T-helper 1 cell (primary cell): ENCODE results near the gene IMMP1L.

Experiments used
- DNase-seq, 5 donors: peaks; one replicate each; pipeline ENCODE4 v3.0.0-alpha.2; 2012 to 2020

IMMP1L gene

DNA sequence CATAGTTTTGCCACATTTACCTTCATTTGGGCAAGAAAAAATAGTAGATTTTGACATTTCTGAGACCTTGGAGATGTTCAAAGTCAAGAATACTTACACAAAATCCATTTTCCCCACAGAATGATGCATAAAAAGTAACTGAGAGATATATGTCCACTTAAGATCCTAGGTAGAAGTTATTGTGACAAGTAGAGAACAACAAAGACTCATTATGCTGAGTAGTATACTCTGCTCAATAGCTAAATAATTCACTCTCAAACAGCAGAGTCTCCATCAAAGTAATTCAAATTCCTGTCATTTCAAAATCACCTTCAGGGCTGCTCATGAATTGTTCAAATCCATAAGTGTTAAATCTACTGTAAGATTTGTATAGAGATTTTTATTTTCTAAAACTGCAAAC, 35.3 kb downstream of the IMMP1L start:
- DNase-seq = no peak

DNA sequence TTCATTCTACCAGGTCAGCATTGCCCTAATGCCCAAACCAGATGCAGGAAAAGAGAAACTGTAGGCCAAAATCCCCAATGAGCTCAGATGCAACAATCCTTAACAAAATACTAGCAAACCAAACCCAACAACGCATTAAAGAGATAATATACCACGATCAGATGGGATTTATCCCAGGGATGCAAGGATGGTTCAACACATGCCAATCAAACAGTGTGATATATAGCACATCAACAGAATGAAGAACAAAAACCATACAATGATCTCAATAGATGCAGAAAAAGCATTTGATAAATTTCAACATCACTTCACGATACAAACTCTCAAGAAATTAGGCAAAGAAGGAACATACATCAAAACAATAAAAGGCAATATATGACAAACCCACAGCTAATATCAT, 45.0 kb downstream of the IMMP1L start:
- no peak for DNase-seq

DNA sequence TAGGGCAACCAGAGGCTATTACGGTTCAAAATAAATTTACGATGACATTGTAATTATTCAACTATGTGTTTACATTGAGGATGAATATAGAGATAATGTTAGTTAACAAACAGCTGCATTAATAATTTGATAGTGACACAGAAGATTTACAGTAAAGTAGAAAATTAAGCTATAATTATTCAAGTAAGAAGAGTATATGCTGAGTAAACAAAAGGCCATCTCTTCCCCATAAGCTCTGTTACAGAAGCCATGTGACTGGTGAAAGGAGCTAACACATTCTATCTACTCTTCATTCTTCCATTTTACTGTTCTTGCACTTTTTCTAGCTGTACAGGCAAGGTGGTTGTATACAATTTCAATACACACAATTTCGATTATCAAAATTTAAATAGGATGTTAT, 54.2 kb downstream of the IMMP1L start:
- DNase-seq = no peak

DNA sequence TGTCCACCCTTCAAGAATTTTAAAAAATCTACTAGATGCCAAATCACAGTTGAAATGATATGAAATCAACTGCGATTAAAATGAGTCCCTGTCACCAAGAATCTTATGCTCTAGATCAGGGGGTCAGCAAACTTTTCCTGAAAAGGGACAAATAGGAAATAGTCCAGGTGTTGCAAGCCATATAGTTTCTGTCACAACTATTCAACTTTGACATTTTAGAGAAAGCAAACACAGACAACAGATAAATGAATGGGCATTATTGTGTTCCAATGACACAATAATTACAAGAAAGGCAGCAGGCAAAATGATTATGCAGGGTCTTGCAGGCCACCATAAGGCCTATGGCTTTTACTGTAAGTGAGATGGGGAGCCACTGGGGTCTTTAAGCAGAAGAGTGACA, 58.6 kb downstream of the IMMP1L start:
- DNase-seq = no peak

DNA sequence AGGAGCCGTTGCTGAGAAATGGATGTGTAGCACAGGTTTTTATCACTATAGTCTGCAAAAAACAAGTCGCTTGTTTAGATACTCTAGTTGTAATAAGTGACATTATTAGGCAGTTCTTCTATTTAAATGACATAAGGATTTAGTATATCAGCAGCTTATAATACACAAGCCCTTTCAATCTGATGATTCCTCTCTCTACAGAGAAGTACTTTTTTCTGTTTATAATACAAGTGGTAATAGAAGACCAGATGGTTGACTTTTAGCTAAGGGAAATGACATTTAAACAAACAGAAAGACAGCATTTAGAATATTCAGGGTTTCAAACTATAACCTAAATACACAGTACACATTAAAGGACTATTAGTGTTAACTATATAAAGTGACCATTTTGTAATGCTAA, 60.4 kb downstream of the IMMP1L start:
- no peak for DNase-seq

DNA sequence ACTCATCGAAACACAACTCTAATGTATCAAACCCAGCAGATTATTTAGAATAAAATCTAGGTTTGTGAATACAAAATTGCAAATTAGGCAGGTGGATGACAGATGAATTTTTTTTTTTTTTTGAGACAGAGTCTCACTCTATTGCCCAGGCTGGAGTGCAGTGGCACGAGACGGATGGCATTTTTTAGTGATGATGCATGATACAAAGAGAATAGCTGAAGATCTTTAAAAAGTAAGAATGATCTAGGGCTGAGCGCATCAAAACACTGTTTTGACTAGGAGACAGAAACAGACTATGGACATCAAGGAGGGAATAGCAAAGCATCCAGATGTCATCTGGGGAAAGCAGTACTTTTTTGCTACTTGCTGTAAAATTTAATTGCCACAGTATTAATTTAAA, 63.8 kb downstream of the IMMP1L start:
- no peak for DNase-seq

DNA sequence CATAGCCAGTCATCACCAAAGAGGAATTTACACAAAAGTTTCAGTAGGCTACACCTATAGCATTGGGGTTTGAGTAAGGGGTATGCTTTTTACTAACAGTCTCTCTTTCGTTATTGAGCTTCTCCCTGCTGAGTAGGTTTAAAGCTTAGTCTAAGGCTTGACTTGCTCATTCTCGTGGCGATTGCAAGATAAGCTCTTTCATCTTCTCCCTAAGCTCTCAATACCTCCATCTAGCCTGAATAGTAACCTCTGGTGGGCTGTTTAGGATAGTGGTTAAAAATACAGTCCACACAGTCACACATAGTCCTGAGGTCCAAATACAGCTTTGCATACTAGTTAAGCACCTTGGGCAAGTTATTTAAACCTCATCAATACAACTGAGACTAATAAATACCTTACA, 65.6 kb downstream of the IMMP1L start:
- DNase-seq = no peak

DNA sequence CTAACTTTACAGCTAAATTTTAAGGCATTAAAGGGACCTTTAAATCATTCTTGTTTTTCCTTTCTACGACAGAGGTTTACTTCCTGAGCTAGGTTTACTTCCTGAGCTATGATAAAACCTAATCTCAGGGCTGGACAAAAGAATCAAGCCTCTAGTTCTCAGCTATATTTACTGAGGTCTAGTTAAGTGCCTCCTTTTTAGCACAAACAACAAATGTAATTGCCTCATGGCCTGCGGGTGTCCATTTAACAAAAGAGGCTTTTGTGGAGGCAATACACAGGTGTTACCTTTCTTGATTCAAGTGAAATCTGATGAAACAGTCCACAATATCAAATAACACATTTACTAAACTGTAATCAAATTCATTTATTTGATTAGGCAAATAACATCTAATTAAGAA, 67.3 kb downstream of the IMMP1L start:
- no peak for DNase-seq

DNA sequence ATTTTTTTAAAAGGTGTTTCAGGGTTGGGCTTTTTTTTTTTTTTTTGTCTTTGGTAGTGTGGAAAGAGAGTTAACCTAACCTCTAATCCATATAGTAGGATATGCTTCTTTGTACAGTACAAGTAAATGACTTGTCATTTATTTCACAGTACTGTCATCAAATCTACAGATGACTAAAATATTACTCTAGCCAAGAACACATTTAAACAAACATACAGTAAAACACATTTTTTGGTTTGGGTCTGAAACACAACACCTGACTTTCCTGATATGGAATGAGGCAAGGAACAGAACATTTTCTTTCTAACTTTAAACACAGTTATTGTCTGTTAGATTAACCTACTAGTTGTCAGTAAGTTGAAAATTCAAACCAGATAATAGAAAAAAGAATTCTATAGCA, 68.1 kb downstream of the IMMP1L start:
- DNase-seq = no peak

DNA sequence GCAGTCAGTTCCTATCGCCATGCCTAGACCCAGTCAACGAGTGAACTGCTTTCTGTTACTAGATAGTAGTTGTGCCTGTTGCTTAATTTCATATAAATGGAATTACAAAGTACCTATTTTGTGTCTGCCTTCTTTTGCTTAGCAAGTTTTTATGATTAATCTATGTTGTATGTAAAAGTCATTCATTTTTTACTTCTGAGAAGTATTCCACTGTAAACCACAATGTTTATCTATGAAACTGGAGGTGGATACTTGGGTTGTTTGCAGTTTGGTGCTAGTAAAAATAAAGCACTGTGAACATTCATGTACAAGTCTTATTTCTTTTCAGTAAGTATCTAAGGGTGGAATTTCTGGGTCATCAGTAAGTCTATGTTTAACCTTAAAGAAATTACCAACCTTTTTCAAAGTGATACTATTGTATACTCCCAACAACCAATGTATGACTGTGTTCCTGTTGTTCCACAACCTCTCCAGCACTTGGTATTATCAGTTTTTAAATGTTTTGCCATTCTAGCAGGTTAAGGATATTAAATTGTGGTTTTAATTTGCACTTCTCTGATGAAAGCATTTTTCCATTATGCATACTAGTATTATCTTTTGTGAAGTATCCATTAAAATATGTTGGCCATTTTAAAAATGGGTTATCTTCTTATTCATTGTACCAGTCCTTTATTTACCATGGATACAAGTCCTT, 71.5 kb downstream of the IMMP1L start:
- no peak for DNase-seq

DNA sequence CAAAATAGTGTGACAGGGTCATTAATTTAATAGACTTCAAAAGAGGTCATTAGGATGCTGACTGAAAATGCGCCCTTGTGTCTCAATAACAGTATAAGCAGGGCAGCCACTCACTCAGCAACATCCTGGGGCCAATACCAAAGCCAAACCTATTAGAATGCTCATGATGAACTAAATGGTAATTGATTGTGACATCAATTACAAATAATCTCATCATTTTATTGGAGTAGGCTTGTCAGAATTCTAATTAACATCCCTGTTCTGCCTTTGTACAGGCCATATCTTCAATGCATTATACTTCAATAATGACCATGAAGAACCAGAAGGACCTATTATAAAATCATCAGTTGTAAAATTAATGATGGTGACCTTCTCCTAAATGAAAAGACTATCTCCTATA, 75.6 kb downstream of the IMMP1L start:
- DNase-seq = no peak

DNA sequence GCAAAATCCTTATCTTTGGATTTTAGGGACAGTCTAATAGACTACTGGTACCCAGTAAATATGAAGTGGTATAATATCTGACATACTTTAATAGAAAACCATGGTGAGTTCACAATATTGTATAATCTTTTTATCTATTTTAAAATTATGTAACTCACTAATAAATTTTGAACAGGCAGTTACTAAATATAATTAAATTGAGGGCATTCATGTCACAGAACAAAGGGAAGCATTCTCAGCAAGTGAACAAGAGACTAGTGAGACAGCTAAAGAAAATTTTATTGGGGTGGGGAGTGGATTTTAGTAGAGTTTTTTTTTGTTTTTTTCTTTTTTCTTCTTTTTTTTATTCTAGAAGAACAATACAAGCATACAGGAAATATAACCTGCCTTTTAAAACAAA, 84.8 kb downstream of the IMMP1L start:
- DNase-seq = no peak

DNA sequence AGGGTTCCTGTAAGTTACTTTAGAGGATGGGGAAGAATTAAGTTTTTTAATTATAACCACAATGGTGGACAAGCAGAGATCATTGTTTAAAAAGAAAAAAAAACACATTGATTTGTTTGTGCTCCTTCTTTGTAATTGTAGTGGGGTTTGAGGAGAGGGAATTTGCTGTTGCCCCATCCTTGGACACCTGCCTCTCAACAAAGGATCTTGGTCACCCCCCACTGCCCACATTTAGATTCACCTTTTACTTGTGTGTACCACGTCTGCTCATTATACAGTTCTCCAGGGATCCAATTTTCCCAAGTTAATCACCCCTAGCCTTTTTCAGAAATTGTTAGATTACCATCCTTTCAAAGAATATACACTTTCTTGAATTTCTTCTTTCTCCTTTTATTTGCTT, 86.7 kb downstream of the IMMP1L start:
- no peak for DNase-seq

DNA sequence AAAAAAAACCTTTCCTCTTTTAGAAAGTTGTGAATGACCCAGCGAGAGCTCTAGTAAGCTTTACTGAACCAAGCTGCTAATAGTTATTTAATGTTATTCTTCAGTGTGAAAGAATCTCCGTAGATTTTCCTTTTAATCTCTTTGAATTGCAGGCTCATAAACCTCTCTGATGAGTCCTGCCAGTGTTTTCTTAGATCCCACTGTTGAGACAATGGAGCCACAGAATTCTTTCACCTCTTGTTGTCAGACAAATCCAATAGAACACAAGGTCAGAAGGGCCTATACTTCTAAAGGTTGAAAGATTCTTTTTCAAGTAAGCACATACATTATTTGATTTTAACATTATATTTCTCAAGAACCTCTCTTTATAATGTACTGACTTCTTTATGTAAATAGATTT, 87.6 kb downstream of the IMMP1L start:
- no peak for DNase-seq

DNA sequence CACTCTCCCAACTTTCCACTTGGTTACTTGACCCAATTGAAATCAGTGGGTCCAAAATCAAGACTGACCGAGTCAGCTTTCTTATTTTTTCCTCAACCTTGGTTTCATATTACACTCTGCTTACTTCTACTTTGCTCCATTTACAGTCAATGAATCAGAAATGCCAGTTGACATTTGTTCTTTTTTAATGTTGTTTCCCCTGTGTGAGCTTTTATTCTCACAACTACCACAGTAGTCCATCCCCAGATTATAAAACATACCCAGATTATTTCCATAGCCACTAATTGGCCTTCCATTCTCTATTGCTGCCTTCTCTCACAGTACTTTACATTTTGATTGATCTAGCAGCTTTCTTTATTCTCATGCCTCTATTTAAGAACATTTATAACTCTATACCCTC, 89.8 kb downstream of the IMMP1L start:
- DNase-seq = no peak

DNA sequence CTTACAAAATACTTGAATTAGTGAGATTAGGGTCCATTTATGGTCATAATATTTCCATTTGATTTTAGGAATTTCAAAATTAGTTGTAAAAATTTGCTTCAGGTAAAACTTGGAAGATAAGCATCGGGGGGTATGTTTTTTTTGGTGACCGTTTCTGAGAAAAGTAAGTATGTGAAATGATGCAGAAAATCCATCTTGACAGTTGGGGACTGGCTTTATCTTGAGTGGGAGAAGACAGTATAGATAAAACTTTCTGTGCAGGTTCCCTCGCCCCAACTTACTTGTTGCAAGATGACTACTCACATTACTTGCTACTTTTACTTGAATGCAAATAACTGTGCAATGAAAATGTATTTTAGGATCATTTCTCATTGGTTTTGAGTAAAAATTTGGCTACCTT, 90.3 kb downstream of the IMMP1L start:
- no peak for DNase-seq

DNA sequence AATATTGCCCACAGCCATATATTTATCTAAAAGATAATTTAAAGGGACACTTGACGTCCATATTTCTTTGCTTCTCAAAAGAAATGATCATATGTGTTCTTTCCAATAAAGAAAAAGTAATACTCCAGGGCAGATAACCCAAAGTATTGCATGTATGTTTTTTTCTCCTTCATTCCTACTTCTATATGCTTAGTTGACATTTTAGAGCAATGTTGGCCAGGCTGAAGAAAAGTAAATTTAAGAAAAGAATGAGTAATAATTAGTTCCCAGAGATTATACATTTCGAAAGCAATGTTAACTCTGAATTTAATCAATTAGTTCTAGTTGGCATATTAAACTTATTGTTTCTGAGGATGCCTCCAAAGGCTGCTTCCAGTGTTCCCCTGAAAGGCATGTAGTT, 91.6 kb downstream of the IMMP1L start:
- no peak for DNase-seq

DNA sequence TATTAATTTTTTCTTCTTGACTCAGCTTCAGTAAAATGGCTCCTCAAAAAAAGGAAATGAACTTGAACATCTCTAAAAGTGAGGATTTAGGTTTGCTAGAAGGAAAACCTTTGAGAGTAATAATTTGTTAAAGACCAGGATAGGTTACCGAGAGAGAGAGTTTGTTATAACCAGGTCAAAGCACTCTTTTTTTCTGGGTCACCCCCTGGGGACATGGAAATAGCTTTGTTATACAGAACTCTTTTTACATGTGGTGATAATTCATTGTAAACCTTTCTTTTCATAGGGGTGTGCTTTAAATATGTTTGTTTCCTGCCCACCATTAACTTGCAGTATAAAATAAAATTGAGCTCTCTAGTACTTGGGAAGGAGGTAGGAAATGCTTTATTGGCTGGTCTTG, 92.1 kb downstream of the IMMP1L start:
- DNase-seq = no peak

DNA sequence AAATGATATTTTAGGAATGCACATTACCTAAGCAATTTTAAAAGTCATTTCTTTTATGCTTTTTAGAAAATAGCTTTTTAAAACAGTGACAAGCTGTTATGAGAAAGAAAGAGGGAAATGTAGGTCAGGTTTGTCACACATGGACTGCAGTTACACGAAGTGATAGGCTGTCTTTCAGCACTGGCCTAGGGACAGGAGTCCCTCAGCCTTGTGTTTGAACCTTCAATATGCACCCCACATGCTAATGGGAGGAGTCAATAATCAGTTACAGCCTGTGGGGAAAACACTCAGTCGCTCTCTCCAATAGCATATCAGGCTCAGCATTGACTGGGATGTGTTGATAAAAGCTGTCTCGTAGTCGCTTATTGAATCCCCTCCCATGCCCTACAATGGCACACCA, 94.0 kb downstream of the IMMP1L start:
- no peak for DNase-seq

DNA sequence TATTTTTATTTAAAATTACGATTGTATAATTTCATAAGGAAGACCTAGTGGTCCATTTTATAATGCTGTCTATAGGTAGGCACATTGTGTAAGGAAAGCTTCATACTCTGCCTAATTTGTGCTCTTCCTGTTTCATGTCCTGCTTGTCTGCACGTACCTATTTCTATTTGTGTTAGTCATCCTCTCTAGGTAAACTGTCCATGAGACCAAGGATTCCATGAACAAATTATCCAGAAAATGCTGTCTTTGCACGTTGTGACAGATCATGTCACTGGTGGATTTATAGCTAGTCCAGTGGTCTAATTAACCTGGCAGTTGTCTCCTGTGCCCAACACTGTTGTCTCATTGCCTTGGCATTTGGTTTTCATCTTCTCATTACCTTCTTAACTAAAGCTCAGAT, 95.1 kb downstream of the IMMP1L start:
- DNase-seq = no peak

DNA sequence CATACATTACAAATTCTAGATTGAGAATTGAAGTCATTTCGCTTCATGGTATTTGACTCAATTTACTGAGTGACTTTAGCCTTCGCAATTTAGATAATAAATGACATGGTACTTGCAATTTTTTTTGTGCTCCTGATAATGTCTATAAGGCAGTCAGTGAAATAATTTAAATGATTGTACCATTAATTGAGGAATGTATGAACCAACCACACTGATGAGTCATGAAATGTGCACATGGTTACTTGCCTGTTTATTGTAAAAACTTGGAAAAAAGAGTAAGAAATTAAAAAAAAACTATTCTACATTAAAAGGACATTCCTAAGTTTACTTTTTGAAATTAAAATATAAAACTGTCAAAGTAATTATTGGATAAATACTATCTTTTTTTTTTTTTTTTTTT, 96.5 kb downstream of the IMMP1L start:
- DNase-seq = no peak

DNA sequence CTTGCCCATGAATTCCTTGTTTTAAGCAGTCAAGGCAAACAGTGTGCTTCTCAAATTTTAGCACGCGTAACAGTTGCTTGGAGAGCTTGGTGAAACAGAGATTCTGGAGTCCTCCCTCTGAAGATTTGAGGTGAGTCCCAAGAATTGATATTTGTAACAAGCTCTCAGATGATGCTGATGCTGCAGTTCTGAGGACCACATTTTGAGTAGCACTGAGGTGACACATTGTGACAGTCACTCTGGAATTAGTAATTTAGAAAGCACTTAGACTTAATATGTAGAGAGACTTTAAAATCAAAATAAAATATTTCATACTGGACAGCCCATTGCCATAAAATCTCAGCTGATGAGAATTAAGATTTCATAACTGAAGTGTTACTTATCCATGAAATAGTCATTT, 101.2 kb downstream of the IMMP1L start:
- DNase-seq = peak in 1 of 5 donors; percentile 5

DNA sequence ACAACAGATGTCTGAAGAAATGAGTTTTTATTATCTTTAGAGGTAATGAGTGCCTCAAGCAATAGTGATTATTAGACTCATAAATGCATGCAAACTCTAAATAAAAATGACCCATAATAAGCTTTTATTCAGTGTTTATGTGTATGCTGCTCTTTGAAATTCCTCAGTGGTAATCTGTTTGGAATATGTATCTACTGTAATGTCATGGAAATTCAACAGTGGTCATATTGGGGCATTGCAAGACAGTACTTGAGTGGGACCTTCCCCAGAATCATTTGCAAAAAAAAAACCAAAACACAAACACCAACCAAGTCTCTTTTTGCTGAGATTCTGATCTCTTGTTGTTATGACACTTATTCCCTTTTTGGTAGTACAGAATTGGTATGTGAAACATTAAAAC, 104.8 kb downstream of the IMMP1L start:
- DNase-seq = no peak

DNA sequence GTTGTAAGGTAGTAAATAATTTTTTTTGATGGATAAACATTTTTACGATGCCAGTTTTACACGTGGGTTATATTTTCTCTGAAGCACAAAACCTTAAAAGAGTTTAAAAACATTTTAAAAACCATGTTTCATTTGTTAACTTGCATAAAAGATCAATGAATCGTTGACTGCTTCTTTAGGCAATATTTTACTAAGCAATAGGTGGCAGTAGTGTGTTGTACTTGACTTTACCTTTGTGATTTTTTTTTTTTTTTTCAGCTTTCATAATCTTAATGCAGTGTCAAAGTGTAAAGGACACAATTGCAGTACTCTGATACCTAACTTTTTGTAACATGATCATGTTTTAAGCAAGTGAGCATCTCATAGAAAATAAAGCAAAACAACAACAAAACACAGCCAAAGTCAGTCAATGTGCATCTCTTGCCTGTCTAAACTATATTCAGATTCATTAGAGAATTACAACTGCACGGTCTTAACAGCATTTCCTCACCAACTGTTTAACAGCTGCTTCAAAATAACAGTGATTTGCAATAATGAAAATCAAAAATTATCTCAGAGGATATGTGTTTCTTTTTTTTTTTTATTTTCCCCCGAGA, 112.1 kb downstream of the IMMP1L start:
- peak in 1 of 5 donors; percentile 12 for DNase-seq

DNA sequence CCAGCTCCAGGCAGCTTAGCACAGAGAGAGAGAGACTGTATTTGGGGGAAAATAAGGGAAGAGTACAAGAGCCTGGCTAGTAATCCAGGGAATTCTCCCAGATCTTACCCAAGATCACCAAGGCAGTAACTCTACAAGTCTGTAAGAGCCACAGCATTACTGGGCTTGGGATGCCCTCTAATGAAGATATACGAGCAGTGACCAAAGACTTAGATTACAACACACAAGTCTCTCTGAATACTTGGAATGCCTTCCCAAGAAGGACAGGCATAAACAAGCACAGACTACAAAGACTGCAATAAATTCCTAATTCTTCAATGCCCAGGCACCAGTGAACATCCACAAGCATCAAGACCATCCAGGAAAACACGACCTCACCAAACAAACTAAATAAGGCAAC, 122.0 kb downstream of the IMMP1L start:
- no peak for DNase-seq
